Hepatocyte (in vitro differentiated cells): ENCODE measurements around the gene KIAA1671.

Experiments used
- EZH2 ChIP-seq: fragments of 200-600 bp; sonication (generic); IDR thresholded peaks from 2 replicates; pipeline ENCODE4 v1.6.1; 2016; ENCODE audit warnings: antibody characterized with exemption, mild to moderate bottlenecking, borderline replicate concordance
- TF ChIP-seq, protein P1 (sequence below): fragments of 200-600 bp; sonication (generic); IDR thresholded peaks from 2 replicates; pipeline ENCODE4 v1.5.1; 2016; ENCODE audit warnings: antibody characterized with exemption, mild to moderate bottlenecking; ENCODE audit not compliant: poor library complexity

DNA sequence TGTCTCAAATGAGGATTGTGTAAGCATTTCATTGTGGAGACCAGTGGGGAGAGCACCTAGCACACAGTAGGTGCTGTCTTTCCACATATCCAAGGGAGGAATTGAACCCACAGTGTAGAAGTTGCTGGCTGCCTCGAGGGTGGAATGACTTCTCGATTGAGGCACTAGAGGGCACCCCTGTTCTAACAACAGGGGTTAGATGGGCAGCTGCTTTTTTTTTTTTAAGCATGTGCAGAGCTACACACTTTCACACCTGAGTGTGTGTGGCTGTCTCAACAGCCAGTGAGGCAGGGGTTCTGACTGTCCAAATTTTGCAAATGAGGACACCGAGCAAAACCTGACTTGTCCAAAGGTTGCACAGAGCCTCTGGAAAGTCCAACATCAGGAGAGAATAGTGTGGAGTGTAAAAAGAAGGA is 128.9 kb downstream of the KIAA1671 start:
- TF ChIP-seq, protein P1, sequence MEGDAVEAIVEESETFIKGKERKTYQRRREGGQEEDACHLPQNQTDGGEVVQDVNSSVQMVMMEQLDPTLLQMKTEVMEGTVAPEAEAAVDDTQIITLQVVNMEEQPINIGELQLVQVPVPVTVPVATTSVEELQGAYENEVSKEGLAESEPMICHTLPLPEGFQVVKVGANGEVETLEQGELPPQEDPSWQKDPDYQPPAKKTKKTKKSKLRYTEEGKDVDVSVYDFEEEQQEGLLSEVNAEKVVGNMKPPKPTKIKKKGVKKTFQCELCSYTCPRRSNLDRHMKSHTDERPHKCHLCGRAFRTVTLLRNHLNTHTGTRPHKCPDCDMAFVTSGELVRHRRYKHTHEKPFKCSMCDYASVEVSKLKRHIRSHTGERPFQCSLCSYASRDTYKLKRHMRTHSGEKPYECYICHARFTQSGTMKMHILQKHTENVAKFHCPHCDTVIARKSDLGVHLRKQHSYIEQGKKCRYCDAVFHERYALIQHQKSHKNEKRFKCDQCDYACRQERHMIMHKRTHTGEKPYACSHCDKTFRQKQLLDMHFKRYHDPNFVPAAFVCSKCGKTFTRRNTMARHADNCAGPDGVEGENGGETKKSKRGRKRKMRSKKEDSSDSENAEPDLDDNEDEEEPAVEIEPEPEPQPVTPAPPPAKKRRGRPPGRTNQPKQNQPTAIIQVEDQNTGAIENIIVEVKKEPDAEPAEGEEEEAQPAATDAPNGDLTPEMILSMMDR: peak; percentile 64
- no peak for TF ChIP-seq EZH2
